Central memory CD8-positive, alpha-beta T cell (primary cell): ENCODE measurements around the gene SPATA19.
"Not testable (repeated sequence)": the region's sequence is repeated elsewhere in the genome, so short reads cannot be mapped to it uniquely, and the experiment has no call there.

Source experiments
- ATAC-seq: fragments of 150-1000 bp; cut with Tn5 transposase; replicated peaks from 2 replicates; pipeline ENCODE4 v1.10.0; 2022; ENCODE audit warnings: mild to moderate bottlenecking, moderate FRiP score, moderate number of reproducible peaks; ENCODE audit not compliant: poor library complexity, severe bottlenecking; ENCODE audit errors: extremely low read depth
- DNase-seq, 2 donors: peaks; one replicate each; pipeline ENCODE4 v3.0.0; 2021; ENCODE audit warnings: low spot score in 2 of 2
- H3K27ac Mint-ChIP-seq: one replicate; pipeline ENCODE4 v1.8.0; 2022; ENCODE audit warnings: low read depth, mild to moderate bottlenecking, moderate library complexity, mixed read lengths
- H3K27me3 Mint-ChIP-seq: one replicate; pipeline ENCODE4 v1.8.0; 2022; ENCODE audit warnings: mixed read lengths
- H3K36me3 Mint-ChIP-seq: one replicate; pipeline ENCODE4 v1.8.0; 2022; ENCODE audit warnings: mild to moderate bottlenecking, moderate library complexity, mixed read lengths; ENCODE audit not compliant: insufficient read depth
- H3K4me1 Mint-ChIP-seq: one replicate; pipeline ENCODE4 v1.8.0; 2022; ENCODE audit warnings: mixed read lengths
- H3K4me3 Mint-ChIP-seq: one replicate; pipeline ENCODE4 v1.8.0; 2022; ENCODE audit warnings: mild to moderate bottlenecking, moderate library complexity, mixed read lengths
- H3K9me3 Mint-ChIP-seq: one replicate; pipeline ENCODE4 v1.8.0; 2022; ENCODE audit warnings: mixed read lengths

Gene SPATA19

GRCh38 chr11:133860151-133860550 lies 14.8 kb upstream of the SPATA19 start:
- ATAC-seq, result no peak
- Mint-ChIP-seq H3K27ac (no peak overlapping the region), H3K4me3 (no peak overlapping the region), H3K4me1 (no peaks in the 10 kb centered on the region), H3K36me3 (peaks cover 2% of the 10 kb centered on the region), H3K27me3 (peaks cover 53% of the 10 kb centered on the region), H3K9me3 (no peaks in the 10 kb centered on the region)
- DNase-seq, result no peak

GRCh38 chr11:133854330-133854960 lies 9.1 kb upstream of the SPATA19 start:
- not testable (repeated sequence) for DNase-seq, H3K9me3 Mint-ChIP-seq, H3K4me1 Mint-ChIP-seq, H3K36me3 Mint-ChIP-seq, ATAC-seq, H3K4me3 Mint-ChIP-seq, H3K27ac Mint-ChIP-seq
- peaks cover 88% of the 10 kb centered on the region for H3K27me3 Mint-ChIP-seq

- peaks cover 2% of the 10 kb centered on the region for H3K36me3 Mint-ChIP-seq
- H3K4me3 Mint-ChIP-seq, result no peak overlapping the region
- no peaks in the 10 kb centered on the region for H3K9me3 Mint-ChIP-seq
- peaks cover 13% of the 10 kb centered on the region for H3K27me3 Mint-ChIP-seq
- no peak for DNase-seq
- no peaks in the 10 kb centered on the region for H3K4me1 Mint-ChIP-seq
- no peak for ATAC-seq
- no peak overlapping the region for H3K27ac Mint-ChIP-seq
Measured at GRCh38 chr11:133844217-133844616, 1.1 kb downstream of the SPATA19 start.

GRCh38 chr11:133843454-133843987 lies 1.8 kb downstream of the SPATA19 start:
- no peaks in the 10 kb centered on the region for H3K9me3 Mint-ChIP-seq
- no peak overlapping the region for H3K4me3 Mint-ChIP-seq
- no peak for DNase-seq
- peaks cover 2% of the 10 kb centered on the region for H3K36me3 Mint-ChIP-seq
- H3K27ac Mint-ChIP-seq, result no peak overlapping the region
- no peak for ATAC-seq
- H3K4me1 Mint-ChIP-seq, result no peaks in the 10 kb centered on the region
- H3K27me3 Mint-ChIP-seq, result peaks cover 7% of the 10 kb centered on the region

- peaks cover 2% of the 10 kb centered on the region for H3K36me3 Mint-ChIP-seq
- ATAC-seq, result no peak
- DNase-seq, result no peak
- H3K4me3 Mint-ChIP-seq, result no peak overlapping the region
- no peaks in the 10 kb centered on the region for H3K4me1 Mint-ChIP-seq
- no peak overlapping the region for H3K27ac Mint-ChIP-seq
- H3K27me3 Mint-ChIP-seq, result peaks cover 8% of the 10 kb centered on the region
- no peaks in the 10 kb centered on the region for H3K9me3 Mint-ChIP-seq
Measured at GRCh38 chr11:133842730-133843129, 2.6 kb downstream of the SPATA19 start.

GRCh38 chr11:133842053-133842452 lies 3.3 kb downstream of the SPATA19 start:
- DNase-seq, result no peak
- Mint-ChIP-seq H3K27ac (no peak overlapping the region), H3K27me3 (peaks cover 15% of the 10 kb centered on the region), H3K4me1 (no peaks in the 10 kb centered on the region), H3K4me3 (no peak overlapping the region), H3K9me3 (no peaks in the 10 kb centered on the region), H3K36me3 (peaks cover 2% of the 10 kb centered on the region)
- ATAC-seq, result no peak

- Mint-ChIP-seq H3K27me3 (peaks cover 21% of the 10 kb centered on the region), H3K4me1 (no peaks in the 10 kb centered on the region), H3K4me3 (no peak overlapping the region), H3K36me3 (peaks cover under 1% of the 10 kb centered on the region), H3K9me3 (no peaks in the 10 kb centered on the region), H3K27ac (no peak overlapping the region)
- ATAC-seq (no peak), DNase-seq (no peak)
Measured at GRCh38 chr11:133841279-133842043, 3.9 kb downstream of the SPATA19 start.

GRCh38 chr11:133840479-133840941 lies 4.8 kb downstream of the SPATA19 start:
- H3K36me3 Mint-ChIP-seq, result no peaks in the 10 kb centered on the region
- no peak for ATAC-seq
- no peak overlapping the region for H3K4me3 Mint-ChIP-seq

GRCh38 chr11:133835593-133836548 lies 9.4 kb downstream of the SPATA19 start:
- Mint-ChIP-seq H3K4me3 (no peak overlapping the region), H3K36me3 (peaks cover 3% of the 10 kb centered on the region), H3K4me1 (peaks cover 14% of the 10 kb centered on the region), H3K27me3 (peaks cover 36% of the 10 kb centered on the region), H3K9me3 (no peaks in the 10 kb centered on the region), H3K27ac (no peak overlapping the region)
- no peak for DNase-seq
- ATAC-seq, result no peak

More at GRCh38 chr11:133840479-133840941, 4.8 kb downstream of the SPATA19 start:
- H3K4me1 Mint-ChIP-seq, result peaks cover 5% of the 10 kb centered on the region
- H3K27ac Mint-ChIP-seq, result no peak overlapping the region
- no peaks in the 10 kb centered on the region for H3K9me3 Mint-ChIP-seq
- DNase-seq, result no peak
- peaks cover 27% of the 10 kb centered on the region for H3K27me3 Mint-ChIP-seq

GRCh38 chr11:133834682-133835592 lies 10.4 kb downstream of the SPATA19 start:
- ATAC-seq, result no peak

GRCh38 chr11:133833898-133834681 lies 11.2 kb downstream of the SPATA19 start:
- Mint-ChIP-seq H3K4me1 (peaks cover 14% of the 10 kb centered on the region), H3K36me3 (peaks cover 3% of the 10 kb centered on the region), H3K9me3 (no peaks in the 10 kb centered on the region), H3K27me3 (peaks cover 36% of the 10 kb centered on the region), H3K27ac (no peak overlapping the region), H3K4me3 (no peak overlapping the region)
- DNase-seq, result no peak
- ATAC-seq, result no peak

More at GRCh38 chr11:133834682-133835592, 10.4 kb downstream of the SPATA19 start:
- Mint-ChIP-seq H3K9me3 (no peaks in the 10 kb centered on the region), H3K4me1 (peaks cover 14% of the 10 kb centered on the region), H3K27ac (no peak overlapping the region), H3K36me3 (peaks cover 3% of the 10 kb centered on the region), H3K4me3 (no peak overlapping the region), H3K27me3 (peaks cover 36% of the 10 kb centered on the region)
- DNase-seq, result no peak
